Activated CD8-positive, alpha-beta T cell treated with anti-CD3 and anti-CD28 coated beads, Interleukin-2, amount 10 ng/mL, durations not matched to agents 7 days and 5 days (primary cell): ENCODE measurements around the gene CAMK4. TPM values are rescaled to one million over a fixed set of nuclear protein-coding genes. Genes with fewer than 3 reads are reported as not detected.

Experiments
- ATAC-seq: fragments of 150-1000 bp; cut with Tn5 transposase; one replicate; pipeline ENCODE4 v1.10.0; 2021; ENCODE audit warnings: moderate library complexity
- CTCF ChIA-PET: fragments of 350-600 bp; sonication (Branson Sonifier 250); formaldehyde crosslinking; loops from one replicate; lab custom pipeline; 2021; ENCODE audit warnings: antibody characterized with exemption; lab: Charles Lee
- POLR2A ChIA-PET: fragments of 350-600 bp; sonication (Branson Sonifier 250); formaldehyde crosslinking; loops from one replicate; lab custom pipeline; 2021; ENCODE audit warnings: antibody characterized with exemption; lab: Charles Lee
- DNase-seq: peaks from one replicate; pipeline ENCODE4 v3.0.0-alpha.2; 2020
- H3K27ac Mint-ChIP-seq: one replicate; pipeline ENCODE4 v1.8.0; 2021; ENCODE audit warnings: mild to moderate bottlenecking, mixed read lengths
- H3K27me3 Mint-ChIP-seq: one replicate; pipeline ENCODE4 v1.8.0; 2021; ENCODE audit warnings: low read depth, mixed read lengths
- H3K36me3 Mint-ChIP-seq: one replicate; pipeline ENCODE4 v1.8.0; 2021; ENCODE audit warnings: low read depth, mixed read lengths
- H3K4me1 Mint-ChIP-seq: one replicate; pipeline ENCODE4 v1.8.0; 2021; ENCODE audit warnings: low read depth, mixed read lengths
- H3K4me3 Mint-ChIP-seq: one replicate; pipeline ENCODE4 v1.8.0; 2021; ENCODE audit warnings: mild to moderate bottlenecking, mixed read lengths
- H3K9me3 Mint-ChIP-seq: one replicate; pipeline ENCODE4 v1.8.0; 2022; ENCODE audit warnings: mixed read lengths; ENCODE audit not compliant: insufficient read depth
- total RNA-seq, 2 experiments: library from RNA; stranded (reverse); gene quantifications; one replicate each; pipeline ENCODE4 v1.2.3, GENCODE V29; 2021

CAMK4 gene
- total RNA-seq, result 10 to 100 TPM; 82.7 to 84.9 TPM

- Mint-ChIP-seq H3K4me3 (peak within 1 kb of the TSS; percentile 98), H3K36me3 (peaks cover 29% of the 10 kb centered on the region), H3K27ac (peak within 1 kb of the TSS; percentile 80), H3K4me1 (peaks cover 22% of the 10 kb centered on the region), H3K9me3 (no peaks in the 10 kb centered on the region), H3K27me3 (no peaks in the 10 kb centered on the region)
- DNase-seq (peak; percentile 86), ATAC-seq (peak; percentile 88)
- POLR2A ChIA-PET, result interaction anchor here (0.7 to 5.4 kb wide), 12 partner anchors 9 to 59 kb away, joined by 3 to 45 read pairs (median 4); no protein-coding TSS in a partner anchor
- CTCF ChIA-PET, result interaction anchor here (0.8 to 8.9 kb wide), 18 partner anchors 9 to 471 kb away, joined by 3 to 85 read pairs (median 4); no protein-coding TSS in a partner anchor
Observed at GRCh38 chr5:111223787-111224560, at the start of gene CAMK4. Gene CAMK4, plus strand, starts transcription at chr5:111224384. Its CDS starts 100 bp downstream, at chr5:111224484.

- no peaks in the 10 kb centered on the region for H3K9me3 Mint-ChIP-seq
- CTCF ChIA-PET, result no interaction called here
- no peaks in the 10 kb centered on the region for H3K4me1 Mint-ChIP-seq
- H3K27me3 Mint-ChIP-seq, result peaks cover 3% of the 10 kb centered on the region
- H3K27ac Mint-ChIP-seq, result no peak overlapping the region
- no peak for DNase-seq
- POLR2A ChIA-PET, result no interaction called here
- ATAC-seq, result no peak
- H3K4me3 Mint-ChIP-seq, result no peak overlapping the region
- no peaks in the 10 kb centered on the region for H3K36me3 Mint-ChIP-seq
Observed at GRCh38 chr5:111183064-111183463, 41.1 kb upstream of the CAMK4 start.

GRCh38 chr5:111187079-111187478 is 37.1 kb upstream of the CAMK4 start:
- POLR2A ChIA-PET, result no interaction called here

GRCh38 chr5:111194053-111194452 is 30.1 kb upstream of the CAMK4 start:
- Mint-ChIP-seq H3K4me3 (no peak overlapping the region), H3K9me3 (no peaks in the 10 kb centered on the region), H3K36me3 (no peaks in the 10 kb centered on the region), H3K27ac (no peak overlapping the region), H3K4me1 (no peaks in the 10 kb centered on the region), H3K27me3 (peaks cover 4% of the 10 kb centered on the region)
- ATAC-seq, result no peak
- POLR2A ChIA-PET, result no interaction called here
- CTCF ChIA-PET, result no interaction called here
- DNase-seq, result no peak

More at GRCh38 chr5:111187079-111187478, 37.1 kb upstream of the CAMK4 start:
- DNase-seq (no peak), ATAC-seq (no peak)
- H3K27me3 Mint-ChIP-seq, result peaks cover 2% of the 10 kb centered on the region
- no peak overlapping the region for H3K4me3 Mint-ChIP-seq
- CTCF ChIA-PET, result no interaction called here
- H3K36me3 Mint-ChIP-seq, result no peaks in the 10 kb centered on the region
- no peak overlapping the region for H3K27ac Mint-ChIP-seq
- H3K9me3 Mint-ChIP-seq, result no peaks in the 10 kb centered on the region
- no peaks in the 10 kb centered on the region for H3K4me1 Mint-ChIP-seq

- no peak for DNase-seq
- Mint-ChIP-seq H3K27ac (no peak overlapping the region), H3K4me3 (no peak overlapping the region), H3K27me3 (peaks cover 4% of the 10 kb centered on the region), H3K9me3 (no peaks in the 10 kb centered on the region), H3K4me1 (peaks cover 2% of the 10 kb centered on the region), H3K36me3 (no peaks in the 10 kb centered on the region)
- POLR2A ChIA-PET, result no interaction called here
- ATAC-seq, result no peak
- CTCF ChIA-PET, result no interaction called here
Observed at GRCh38 chr5:111194925-111195324, 29.3 kb upstream of the CAMK4 start.

- no peak for DNase-seq
- Mint-ChIP-seq H3K36me3 (no peaks in the 10 kb centered on the region), H3K27ac (no peak overlapping the region), H3K4me3 (no peak overlapping the region), H3K4me1 (peaks cover 2% of the 10 kb centered on the region), H3K27me3 (peaks cover 3% of the 10 kb centered on the region), H3K9me3 (no peaks in the 10 kb centered on the region)
- ChIA-PET POLR2A (interaction anchor here (0.6 kb wide), 1 partner anchor 1870 kb away, joined by 5 read pairs; no protein-coding TSS in a partner anchor), CTCF (interaction anchor here (0.8 to 1.0 kb wide), 2 partner anchors 10 to 26 kb away, joined by 3 read pairs; no protein-coding TSS in a partner anchor)
- ATAC-seq, result no peak
Observed at GRCh38 chr5:111197523-111197922, 26.7 kb upstream of the CAMK4 start.

GRCh38 chr5:111198281-111198966 is 25.8 kb upstream of the CAMK4 start:
- H3K4me1 Mint-ChIP-seq, result peaks cover 2% of the 10 kb centered on the region
- ATAC-seq, result no peak
- ChIA-PET POLR2A (interaction anchor here (0.6 kb wide), 1 partner anchor 1870 kb away, joined by 5 read pairs; no protein-coding TSS in a partner anchor), CTCF (interaction anchor here (0.8 to 1.0 kb wide), 2 partner anchors 9 to 25 kb away, joined by 3 read pairs; no protein-coding TSS in a partner anchor)
- H3K27me3 Mint-ChIP-seq, result peaks cover 3% of the 10 kb centered on the region
- no peaks in the 10 kb centered on the region for H3K36me3 Mint-ChIP-seq
- no peak overlapping the region for H3K27ac Mint-ChIP-seq
- no peak for DNase-seq
- H3K9me3 Mint-ChIP-seq, result no peaks in the 10 kb centered on the region
- no peak overlapping the region for H3K4me3 Mint-ChIP-seq

- H3K9me3 Mint-ChIP-seq, result no peaks in the 10 kb centered on the region
- CTCF ChIA-PET, result interaction anchor here (1.0 to 1.4 kb wide), 7 partner anchors 12 to 77 kb away, joined by 3 to 5 read pairs (median 4); no protein-coding TSS in a partner anchor
- POLR2A ChIA-PET, result no interaction called here
- H3K27me3 Mint-ChIP-seq, result no peaks in the 10 kb centered on the region
- H3K4me3 Mint-ChIP-seq, result no peak overlapping the region
- H3K27ac Mint-ChIP-seq, result no peak overlapping the region
- H3K4me1 Mint-ChIP-seq, result peaks cover 4% of the 10 kb centered on the region
- DNase-seq (no peak), ATAC-seq (no peak)
- H3K36me3 Mint-ChIP-seq, result no peaks in the 10 kb centered on the region
Observed at GRCh38 chr5:111200828-111201227, 23.4 kb upstream of the CAMK4 start.

- H3K27me3 Mint-ChIP-seq, result no peaks in the 10 kb centered on the region
- ATAC-seq (no peak), DNase-seq (no peak)
- POLR2A ChIA-PET, result no interaction called here
- H3K4me1 Mint-ChIP-seq, result peaks cover 4% of the 10 kb centered on the region
- CTCF ChIA-PET, result interaction anchor here (1.0 to 1.3 kb wide), 4 partner anchors 43 to 77 kb away, joined by 3 to 5 read pairs (median 4); no protein-coding TSS in a partner anchor
- H3K27ac Mint-ChIP-seq, result no peak overlapping the region
- no peaks in the 10 kb centered on the region for H3K9me3 Mint-ChIP-seq
- H3K36me3 Mint-ChIP-seq, result no peaks in the 10 kb centered on the region
- H3K4me3 Mint-ChIP-seq, result no peak overlapping the region
Observed at GRCh38 chr5:111201705-111202104, 22.5 kb upstream of the CAMK4 start.

- ChIA-PET CTCF (interaction anchor here (0.7 to 3.0 kb wide), 5 partner anchors 12 to 320 kb away, joined by 3 to 11 read pairs (median 4); partner anchors contain the start of gene CAMK4), POLR2A (interaction anchor here (1.5 kb wide), 1 partner anchor 12 kb away, joined by 3 read pairs; no protein-coding TSS in a partner anchor)
- Mint-ChIP-seq H3K36me3 (peaks cover 4% of the 10 kb centered on the region), H3K4me1 (peaks cover 9% of the 10 kb centered on the region), H3K9me3 (peaks cover 7% of the 10 kb centered on the region), H3K4me3 (peak overlapping the region; percentile 44), H3K27me3 (no peaks in the 10 kb centered on the region), H3K27ac (peak overlapping the region; percentile 8)
- DNase-seq (no peak), ATAC-seq (peak; percentile 65)
Observed at GRCh38 chr5:111211341-111211740, 12.8 kb upstream of the CAMK4 start.

GRCh38 chr5:111214052-111214742 is 10.0 kb upstream of the CAMK4 start:
- ATAC-seq (no peak), DNase-seq (no peak)
- POLR2A ChIA-PET, result interaction anchor here (0.9 kb wide), 1 partner anchor 15 kb away, joined by 3 read pairs; no protein-coding TSS in a partner anchor
- Mint-ChIP-seq H3K4me1 (peaks cover 9% of the 10 kb centered on the region), H3K36me3 (peaks cover 7% of the 10 kb centered on the region), H3K9me3 (peaks cover 7% of the 10 kb centered on the region), H3K27me3 (no peaks in the 10 kb centered on the region), H3K27ac (no peak overlapping the region), H3K4me3 (no peak overlapping the region)
- CTCF ChIA-PET, result no interaction called here
